GM12878 (cell line): ENCODE measurements around the gene MYH9. TPM values are rescaled to one million over a fixed set of nuclear protein-coding genes. Genes with fewer than 3 reads are reported as not detected.
A peak's percentile ranks its signal among the peaks of the same experiment; 100 is the strongest.

ENCODE experiments used
- ATAC-seq: fragments of 200-7000 bp; cut with Tn5 transposase; 3 replicates; pipeline ENCODE4 v1.9.1; 2020; ENCODE audit warnings: mild to moderate bottlenecking, moderate library complexity
- BruUV-seq: library from RNA; stranded (reverse); fragments of 400-500 nt; replicated peaks from 2 replicates; lab custom pipeline; 2021; lab: Mats Ljungman, UMichigan
- CTCF ChIA-PET: fragments of 300-600 bp; sonication (Branson Sonifier 250); formaldehyde crosslinking; extraction: SDS; loops from one replicate; lab custom pipeline; 2021; ENCODE audit warnings: inconsistent platforms; lab: Yijun Ruan, JAX
- POLR2A ChIA-PET: fragments of 350-600 bp; formaldehyde crosslinking; extraction: SDS; loops from one replicate; lab custom pipeline; 2021; ENCODE audit warnings: inconsistent platforms; lab: Charles Lee
- RAD21 ChIA-PET: fragments of 300-600 bp; sonication (Branson Sonifier 250); formaldehyde crosslinking; loops from one replicate; lab custom pipeline; 2023; ENCODE audit warnings: antibody characterized with exemption; ENCODE audit not compliant: unreplicated experiment; lab: Charles Lee
- SMC1A ChIA-PET: fragments of 300-600 bp; sonication (Branson Sonifier 250); formaldehyde crosslinking; loops from one replicate; lab custom pipeline; 2023; ENCODE audit not compliant: unreplicated experiment, uncharacterized antibody; lab: Charles Lee
- DNase-seq: peaks from one replicate; pipeline ENCODE4 v3.0.0-alpha.2; 2011; ENCODE audit warnings: low read depth, low spot score
- FAIRE-seq: peaks from 3 replicates; lab custom pipeline; 2011; peaks lifted over from hg19 to GRCh38; lab: Jason Lieb, UNC
- H2AFZ ChIP-seq: 2 replicates; pipeline ENCODE4 v1.6.0; 2011; ENCODE audit warnings: low read depth, low read length, control low read depth; ENCODE audit not compliant: control insufficient read depth
- H3K27ac ChIP-seq: 2 replicates; pipeline ENCODE4 v1.5.1; 2011; ENCODE audit warnings: control low read depth; ENCODE audit not compliant: control insufficient read depth, insufficient read depth
- H3K27me3 ChIP-seq, 2 experiments: replicated peaks in 1 of 2; 2 replicates each; pipeline versions ENCODE4 v1.6.0 to v1.6.1; 2011; ENCODE audit warnings: low read length in 1 of 2; ENCODE audit not compliant: control insufficient read depth in 2 of 2, insufficient read depth in 2 of 2
- H3K36me3 ChIP-seq, 2 experiments: 2 replicates each; pipeline ENCODE4 v1.5.1; 2011; ENCODE audit warnings: low read length in 1 of 2; ENCODE audit not compliant: control insufficient read depth in 2 of 2, insufficient read depth in 2 of 2
- H3K4me1 ChIP-seq: 2 replicates; pipeline ENCODE4 v1.6.1; 2011; ENCODE audit warnings: mild to moderate bottlenecking, low read length, moderate library complexity, mixed read lengths; ENCODE audit not compliant: control insufficient read depth, insufficient read depth
- H3K4me2 ChIP-seq: 2 replicates; pipeline ENCODE4 v1.6.0; 2011; ENCODE audit warnings: control low read depth; ENCODE audit not compliant: control insufficient read depth, insufficient read depth
- H3K4me3 ChIP-seq: fragments of 200-600 bp; sonication (generic); 2 replicates; pipeline ENCODE4 v1.5.1; 2016
- H3K79me2 ChIP-seq: 2 replicates; pipeline ENCODE4 v1.6.0; 2011; ENCODE audit warnings: low read length; ENCODE audit not compliant: control insufficient read depth, insufficient read depth
- H3K9ac ChIP-seq: 2 replicates; pipeline ENCODE4 v1.8.0; 2011; ENCODE audit warnings: low read length, control low read depth, mixed read lengths; ENCODE audit not compliant: control insufficient read depth, insufficient read depth
- H3K9me3 ChIP-seq: replicated peaks from 3 replicates; pipeline ENCODE4 v1.5.1; 2011; ENCODE audit warnings: mild to moderate bottlenecking, low read length; ENCODE audit not compliant: control insufficient read depth, insufficient read depth
- H4K20me1 ChIP-seq: 2 replicates; pipeline ENCODE4 v1.6.0; 2011; ENCODE audit not compliant: control insufficient read depth, insufficient read depth
- ETV6 ChIP-seq, 2 experiments: fragments of 450-650 bp in 1 of 2; IDR thresholded peaks in 1 of 2; conservative IDR thresholded peaks in 1 of 2; 2 replicates each; pipeline ENCODE4 v1.6.1; 2014; ENCODE audit warnings: antibody characterized with exemption in 1 of 2, borderline replicate concordance in 1 of 2, low read depth in 1 of 2, mild to moderate bottlenecking in 1 of 2, moderate library complexity in 1 of 2
- KAT2A ChIP-seq: conservative IDR thresholded peaks from 2 replicates; pipeline ENCODE4 v1.6.1; 2011; ENCODE audit warnings: low read depth, low read length; ENCODE audit not compliant: control insufficient read depth
- MYC ChIP-seq: IDR thresholded peaks from 2 replicates; pipeline ENCODE4 v1.6.1; 2011; ENCODE audit warnings: mild to moderate bottlenecking, low read length, moderate library complexity, inconsistent platforms; ENCODE audit not compliant: insufficient read depth, insufficient replicate concordance, insufficient read length, severe bottlenecking
- POLR2A ChIP-seq: IDR thresholded peaks from 2 replicates; pipeline ENCODE4 v1.6.1; 2011; ENCODE audit warnings: low read depth, mild to moderate bottlenecking, low read length
- POLR2AphosphoS5 ChIP-seq: IDR thresholded peaks from 2 replicates; pipeline ENCODE4 v1.6.1; 2011; ENCODE audit warnings: mild to moderate bottlenecking, low read length, inconsistent platforms
- RAD21 ChIP-seq: IDR thresholded peaks from 2 replicates; pipeline ENCODE4 v1.6.1; 2011; ENCODE audit warnings: mild to moderate bottlenecking, low read depth, low read length, moderate library complexity; ENCODE audit not compliant: insufficient read depth
- WGBS: methylation state at CpG from one replicate; pipeline ENCODE4 v1.1.6; 2016; ENCODE audit warnings: low lambda C conversion rate; ENCODE audit not compliant: insufficient replicate concordance, insufficient coverage; ENCODE audit errors: missing lambda C conversion rate; 5-methylcytosine and 5-hydroxymethylcytosine counted together
- in situ Hi-C: fragments of 300-500 bp; cut with MboI; formaldehyde crosslinking; loops from 9 replicates; pipeline ENCODE4 v1.14.3; 2018; ENCODE audit warnings: mixed read lengths
- intact Hi-C: fragments of 100-400 bp; cut with micrococcal nuclease; formaldehyde crosslinking; loops from one replicate; pipeline ENCODE4 v1.14.2; 2022; ENCODE audit not compliant: unreplicated experiment
- polyA plus RNA-seq, 11 experiments: library from polyadenylated mRNA; depleted of rRNA in 4 of 11; unstranded in 6 of 11; stranded (reverse) in 5 of 11; fragments of >200 nt; fragmentation: Nextera tagmentation in 4 of 11; fragmentation: Illumina TruSeq in 1 of 11; extraction: Ambion mirVana in 4 of 11; extraction: Trizol in 1 of 11; gene quantifications; 1 replicate in 1 of 11; 2 replicates in 10 of 11; pipeline versions ENCODE4 v1.2.1 to v1.2.3, GENCODE V29; 2011 to 2016; ENCODE audit warnings: inconsistent platforms in 2 of 11, missing spikeins in 2 of 11, low read depth in 1 of 11
- total RNA-seq, 4 experiments: library from RNA; depleted of rRNA in 3 of 4; stranded (reverse); fragments of >200 nt in 3 of 4; fragmentation: Illumina TruSeq in 1 of 4; extraction: Trizol in 1 of 4; gene quantifications; 2 replicates each; pipeline versions ENCODE4 v1.2.1 to v1.2.3, GENCODE V29; 2013 to 2021

The MYH9 gene
- total and polyA plus RNA-seq, 10 of the 15 experiments (the other 5 are each of a cell fraction or from before 2014, with no cell fraction given), result 5.1 to 525 (median 145) TPM

DNA sequence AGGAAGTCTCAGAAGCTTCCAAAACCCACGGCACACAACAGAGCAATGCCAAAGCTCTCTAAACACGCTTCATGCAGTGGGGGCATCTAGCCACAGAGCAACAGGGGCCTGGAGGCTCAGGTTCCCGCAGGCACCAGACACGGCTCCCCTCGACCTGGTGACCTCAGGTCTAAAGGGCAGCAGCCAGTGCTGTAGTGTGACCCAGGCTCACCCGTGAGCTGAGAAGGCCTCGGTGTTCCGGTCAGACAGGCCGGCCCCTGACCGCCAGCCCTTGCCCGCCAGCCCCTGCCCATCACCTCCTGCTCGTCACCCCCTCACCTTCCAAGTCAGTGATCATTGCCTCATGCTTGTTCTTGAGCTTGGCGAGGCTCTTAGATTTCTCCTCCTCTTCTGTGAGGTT lies 89.2 kb downstream of the MYH9 start (continued):
- no peak for TF ChIP-seq MYC
- no peak for TF ChIP-seq KAT2A

DNA sequence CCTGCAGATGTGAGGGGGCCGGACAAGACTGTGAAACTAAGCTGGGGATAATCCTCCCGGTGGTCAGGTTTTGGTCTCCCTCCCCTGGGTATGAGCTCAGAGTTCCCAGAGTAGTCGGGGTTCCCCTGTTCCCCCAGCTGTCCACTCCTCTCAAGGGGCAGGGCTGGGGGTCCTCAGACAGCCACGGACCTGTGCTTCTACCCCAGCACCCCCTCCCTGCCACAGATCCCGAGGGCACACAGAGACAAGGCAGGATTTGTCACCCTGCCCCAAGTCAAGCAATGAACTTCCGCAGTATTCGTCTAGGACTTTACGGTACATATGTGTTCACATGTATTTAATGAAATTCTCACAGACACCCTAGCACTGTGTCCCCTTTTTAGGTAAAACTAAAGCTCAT lies 89.6 kb downstream of the MYH9 start:
- no peak overlapping the region for H3K27ac ChIP-seq
- no peaks in the 10 kb centered on the region for H3K79me2 ChIP-seq
- DNase-seq (no peak), FAIRE-seq (no peak), ATAC-seq (no peak)
- H3K9me3 ChIP-seq, result no peaks in the 10 kb centered on the region
- H3K4me1 ChIP-seq, result no peaks in the 10 kb centered on the region
- ChIA-PET RAD21 (interaction anchor here (0.9 to 9.7 kb wide), 4 partner anchors 12 to 172 kb away, joined by 3 to 107 read pairs (median 3); no protein-coding TSS in a partner anchor), SMC1A (interaction anchor here (0.9 to 5.9 kb wide), 3 partner anchors 19 to 188 kb away, joined by 3 to 70 read pairs (median 5); no protein-coding TSS in a partner anchor), POLR2A (interaction anchor here (0.6 kb wide), 1 partner anchor 12 kb away, joined by 5 read pairs; no protein-coding TSS in a partner anchor), CTCF (interaction anchor here (1.4 to 4.9 kb wide), 4 partner anchors 10 to 189 kb away, joined by 4 to 41 read pairs (median 18); no protein-coding TSS in a partner anchor)
- H3K9ac ChIP-seq, result no peak overlapping the region
- H3K4me2 ChIP-seq, result no peak overlapping the region
- no peak overlapping the region for H3K4me3 ChIP-seq
- intact Hi-C loops (no loop called here), in situ Hi-C loops (no loop called here)
- H4K20me1 ChIP-seq, result no peaks in the 10 kb centered on the region
- WGBS, result 81% methylated on average over 8 of the region's 8 CpGs
- H2AFZ ChIP-seq, result no peak overlapping the region
- no peaks in the 10 kb centered on the region for H3K27me3 ChIP-seq
- H3K36me3 ChIP-seq, result peaks cover 62 to 76% of the 10 kb centered on the region in 2 experiments
- BruUV-seq, result no TSS peak
- peak; percentile 15; the same call in 1 of the 2 replicates for TF ChIP-seq POLR2A
- no peak for TF ChIP-seq RAD21

- Histone ChIP-seq H3K9me3 (no peaks in the 10 kb centered on the region), H3K36me3 (peaks cover 64 to 78% of the 10 kb centered on the region in 2 experiments), H3K4me3 (no peak overlapping the region), H3K4me2 (no peak overlapping the region), H3K4me1 (no peaks in the 10 kb centered on the region), H3K27me3 (no peaks in the 10 kb centered on the region), H3K27ac (no peak overlapping the region), H3K79me2 (no peaks in the 10 kb centered on the region), H2AFZ (no peak overlapping the region), H3K9ac (no peak overlapping the region), H4K20me1 (no peaks in the 10 kb centered on the region)
- ChIA-PET CTCF (interaction anchor here (1.4 to 4.9 kb wide), 3 partner anchors 9 to 190 kb away, joined by 4 to 41 read pairs (median 29); no protein-coding TSS in a partner anchor), RAD21 (interaction anchor here (9.7 kb wide), 1 partner anchor 172 kb away, joined by 107 read pairs; no protein-coding TSS in a partner anchor), SMC1A (interaction anchor here (1.9 kb wide), 1 partner anchor 189 kb away, joined by 5 read pairs; no protein-coding TSS in a partner anchor), POLR2A (no interaction called here)
- ATAC-seq (no peak), FAIRE-seq (no peak), DNase-seq (no peak)
- intact Hi-C loops (no loop called here), in situ Hi-C loops (no loop called here)
- BruUV-seq, result no TSS peak
- TF ChIP-seq ETV6 (conservative IDR thresholded peaks at IDR 0.05 in 1 of 2, IDR thresholded peaks at IDR 0.05 in 1 of 2; ENCODE audit: borderline replicate concordance in 1 of 2, low read depth in 1 of 2), result no peak
- peak; percentile 25; the same call in 1 of the 2 replicates for TF ChIP-seq POLR2AphosphoS5
- peak; percentile 48; the same call in 1 of the 2 replicates for TF ChIP-seq POLR2A
- WGBS, result 88% methylated on average over 19 of the region's 19 CpGs
Observed at GRCh38 chr22:36297568-36297967, 90.2 kb downstream of the MYH9 start.
